B cell (primary cell): ENCODE results near the gene THAP8. TPM values are rescaled to one million over a fixed set of nuclear protein-coding genes. Genes with fewer than 3 reads are reported as not detected.

Experiments
- ATAC-seq: fragments of 200-7000 bp; cut with Tn5 transposase; one replicate; pipeline ENCODE4 v1.10.0; 2021; ENCODE audit warnings: low read depth, mild to moderate bottlenecking, moderate number of reproducible peaks, moderate library complexity
- CTCF ChIA-PET: fragments of 350-600 bp; sonication (Branson Sonifier 250); formaldehyde crosslinking; loops from one replicate; lab custom pipeline; 2021; ENCODE audit warnings: antibody characterized with exemption, inconsistent platforms; lab: Charles Lee
- POLR2A ChIA-PET: fragments of 350-600 bp; sonication (Branson Sonifier 250); formaldehyde crosslinking; loops from one replicate; lab custom pipeline; 2021; ENCODE audit warnings: antibody characterized with exemption; lab: Charles Lee
- DNase-seq: peaks from one replicate; pipeline ENCODE4 v3.0.0; 2013
- H2AFZ ChIP-seq: 2 replicates; pipeline ENCODE4 v1.6.1; 2012; ENCODE audit warnings: mild to moderate bottlenecking, low read depth, low read length; ENCODE audit not compliant: insufficient read depth, poor library complexity, severe bottlenecking
- H3K27ac ChIP-seq, 2 donors: 1 replicate in 1 of 2; 2 replicates in 1 of 2; pipeline ENCODE4 v1.5.1; 2012 to 2013; ENCODE audit warnings: low read length in 2 of 2, mild to moderate bottlenecking in 2 of 2, moderate library complexity in 1 of 2
- H3K27me3 ChIP-seq, 4 experiments: fragments of 200-600 bp in 1 of 4; sonication (generic) in 1 of 4; replicated peaks in 1 of 4; 1 replicate in 2 of 4; 2 replicates in 2 of 4; pipeline versions ENCODE4 v1.6.1 to v1.7.0; 2013 to 2016; ENCODE audit warnings: low read length in 3 of 4, mild to moderate bottlenecking in 2 of 4, mixed read lengths in 1 of 4, moderate library complexity in 1 of 4; ENCODE audit not compliant: insufficient read depth in 4 of 4, control insufficient read depth in 3 of 4; ENCODE audit errors: control extremely low read depth in 1 of 4
- H3K36me3 ChIP-seq, 2 experiments: replicated peaks in 1 of 2; 1 replicate in 1 of 2; 2 replicates in 1 of 2; pipeline versions ENCODE4 v1.6.1 to v1.7.1; 2013; ENCODE audit warnings: low read length in 1 of 2; ENCODE audit not compliant: insufficient read depth in 2 of 2, control insufficient read depth in 1 of 2; ENCODE audit errors: control extremely low read depth in 1 of 2, extremely low read depth in 1 of 2
- H3K4me1 ChIP-seq, 2 donors: fragments of 200-600 bp in 1 of 2; sonication (generic) in 1 of 2; 1 replicate in 1 of 2; 2 replicates in 1 of 2; pipeline versions ENCODE4 v1.5.1 to v1.6.1; 2013 to 2017; ENCODE audit warnings: low read length in 2 of 2; ENCODE audit not compliant: control insufficient read depth in 2 of 2, insufficient read depth in 2 of 2
- H3K4me2 ChIP-seq: replicated peaks from 2 replicates; pipeline ENCODE3; 2012; ENCODE audit warnings: mild to moderate bottlenecking, low read depth, low read length; ENCODE audit not compliant: poor library complexity, severe bottlenecking
- H3K4me3 ChIP-seq, 5 experiments: fragments of 200-600 bp in 1 of 5; sonication (generic) in 1 of 5; 1 replicate in 3 of 5; 2 replicates in 2 of 5; pipeline versions ENCODE4 v1.5.1 to v1.7.0; 2011 to 2016; ENCODE audit warnings: low read length in 4 of 5, mild to moderate bottlenecking in 4 of 5, low read depth in 2 of 5, control low read depth in 1 of 5, moderate library complexity in 1 of 5; ENCODE audit not compliant: insufficient read depth in 1 of 5; ENCODE audit errors: control extremely low read depth in 1 of 5, extremely low read depth in 1 of 5
- H3K79me2 ChIP-seq: fragments of 200-600 bp; sonication (generic); one replicate; pipeline ENCODE4 v1.6.0; 2016; ENCODE audit warnings: low read length; ENCODE audit not compliant: control insufficient read depth, insufficient read depth
- H3K9ac ChIP-seq: fragments of 200-600 bp; sonication (generic); 2 replicates; pipeline ENCODE4 v1.6.1; 2017; ENCODE audit warnings: mild to moderate bottlenecking, low read length, moderate library complexity
- H3K9me3 ChIP-seq, 3 donors: one replicate each; pipeline versions ENCODE4 v1.6.1 to v1.7.1; 2013; ENCODE audit warnings: low read length in 2 of 3; ENCODE audit not compliant: control insufficient read depth in 2 of 3, insufficient read depth in 1 of 3; ENCODE audit errors: control extremely low read depth in 1 of 3
- H4K20me1 ChIP-seq: 2 replicates; pipeline ENCODE4 v1.6.0; 2012; ENCODE audit warnings: mild to moderate bottlenecking, low read length; ENCODE audit not compliant: insufficient read depth, control insufficient read depth, poor library complexity, severe bottlenecking
- H3K27ac Mint-ChIP-seq: one replicate; pipeline ENCODE4 v1.8.0; 2021; ENCODE audit warnings: mixed read lengths
- H3K27me3 Mint-ChIP-seq: one replicate; pipeline ENCODE4 v1.8.0; 2021; ENCODE audit warnings: mixed read lengths
- H3K4me1 Mint-ChIP-seq: one replicate; pipeline ENCODE4 v1.8.0; 2021; ENCODE audit warnings: mixed read lengths
- H3K4me3 Mint-ChIP-seq: one replicate; pipeline ENCODE4 v1.8.0; 2021; ENCODE audit warnings: mixed read lengths
- H3K9me3 Mint-ChIP-seq: one replicate; pipeline ENCODE4 v1.8.0; 2022; ENCODE audit warnings: mixed read lengths; ENCODE audit not compliant: insufficient read depth
- CTCF ChIP-seq: fragments of 200-600 bp; IDR thresholded peaks from one replicate; pipeline ENCODE4 v1.8.0; 2022; ENCODE audit warnings: antibody characterized with exemption, mild to moderate bottlenecking
- EZH2 ChIP-seq: IDR thresholded peaks from 2 replicates; pipeline ENCODE4 v1.6.1; 2012; ENCODE audit warnings: borderline replicate concordance, low read depth, mild to moderate bottlenecking, moderate library complexity, low read length; ENCODE audit not compliant: insufficient read depth, poor library complexity, severe bottlenecking
- WGBS: methylation state at CpG from one replicate; pipeline ENCODE4 v1.1.5; 2013; ENCODE audit warnings: missing lambda C conversion rate; ENCODE audit not compliant: insufficient coverage; 5-methylcytosine and 5-hydroxymethylcytosine counted together
- intact Hi-C: fragments of 100-400 bp; cut with micrococcal nuclease; formaldehyde crosslinking; loops from one replicate; pipeline ENCODE4 v1.10.0; 2022
- polyA plus RNA-seq: library from polyadenylated mRNA; depleted of rRNA; stranded (reverse); fragments of >200 nt; gene quantifications from 2 replicates; pipeline ENCODE4 v1.2.3, GENCODE V29; 2012
- total RNA-seq, 2 donors: library from RNA; stranded (reverse); fragments of 120-200 nt in 1 of 2; gene quantifications; 1 replicate in 1 of 2; 2 replicates in 1 of 2; pipeline versions ENCODE4 v1.2.3 to v1.2.4, GENCODE V29; 2013 to 2022

THAP8 gene
- total and polyA plus RNA-seq, 2 donors (not counting 1 experiment from before 2014, with no cell fraction given), result 4.5 to 5.7 TPM

GRCh38 chr19:36049080-36049698 lies 4.9 kb downstream of the THAP8 start:
- Mint-ChIP-seq H3K9me3 (no peaks in the 10 kb centered on the region), H3K27ac (no peak overlapping the region), H3K4me3 (no peak overlapping the region), H3K4me1 (peaks cover 9% of the 10 kb centered on the region), H3K27me3 (no peaks in the 10 kb centered on the region)
- DNase-seq, result no peak
- Histone ChIP-seq H4K20me1 (no peaks in the 10 kb centered on the region), H3K4me2 (no peak overlapping the region), H3K4me1 (peaks cover 4 to 10% of the 10 kb centered on the region in 2 donors), H3K4me3 (no peak overlapping the region), H3K9ac (no peak overlapping the region), H3K27ac (no peak overlapping the region), H3K9me3 (no peaks in the 10 kb centered on the region), H3K79me2 (no peaks in the 10 kb centered on the region), H2AFZ (no peak overlapping the region), H3K27me3 (no peaks in the 10 kb centered on the region), H3K36me3 (no peaks in the 10 kb centered on the region)
- WGBS, result 100% methylated on average over 1 of the region's 4 CpGs
- intact Hi-C loops, result no loop called here
- ChIA-PET POLR2A (no interaction called here), CTCF (no interaction called here)
- TF ChIP-seq EZH2 (no peak), CTCF (no peak)
- ATAC-seq, result no peak

GRCh38 chr19:36047835-36048234 lies 6.2 kb downstream of the THAP8 start:
- H3K4me1 Mint-ChIP-seq, result peaks cover 3% of the 10 kb centered on the region
- CTCF ChIA-PET, result no interaction called here
- intact Hi-C loops, result no loop called here
- Histone ChIP-seq H4K20me1 (no peaks in the 10 kb centered on the region), H3K79me2 (no peaks in the 10 kb centered on the region), H3K27me3 (no peaks in the 10 kb centered on the region), H3K9me3 (no peaks in the 10 kb centered on the region), H2AFZ (no peak overlapping the region), H3K36me3 (no peaks in the 10 kb centered on the region), H3K9ac (no peak overlapping the region), H3K4me1 (peaks cover 0 to 2% of the 10 kb centered on the region in 2 donors), H3K4me3 (no peak overlapping the region), H3K27ac (no peak overlapping the region), H3K4me2 (no peak overlapping the region)
- ATAC-seq, result no peak
- no peak overlapping the region for H3K27ac Mint-ChIP-seq
- POLR2A ChIA-PET, result no interaction called here
- H3K9me3 Mint-ChIP-seq, result no peaks in the 10 kb centered on the region
- TF ChIP-seq CTCF (no peak), EZH2 (no peak)
- H3K4me3 Mint-ChIP-seq, result no peak overlapping the region
- no peak for DNase-seq
- no peaks in the 10 kb centered on the region for H3K27me3 Mint-ChIP-seq
